ENCODE measurements around the gene SMURF2.

DNA sequence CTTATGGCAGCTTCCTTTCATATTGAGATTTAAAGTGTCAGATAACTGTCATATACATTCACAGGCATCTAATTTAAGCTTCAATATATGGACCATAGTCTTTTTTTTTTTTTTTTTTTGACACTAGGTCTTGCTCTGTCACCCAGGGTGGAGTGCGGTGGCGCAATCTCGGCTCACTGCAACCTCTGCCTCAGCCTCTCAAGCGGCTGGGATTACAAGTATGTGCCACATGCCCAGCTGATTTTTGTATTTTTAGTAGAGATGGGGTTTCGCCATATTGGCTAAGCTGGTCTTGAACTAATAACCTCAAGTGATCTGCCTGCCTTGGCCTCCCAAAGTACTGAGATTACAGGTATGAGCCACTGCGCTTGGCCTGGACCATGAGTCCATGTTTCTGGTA lies 141.7 kb downstream of the SMURF2 start:
- TF ChIP-seq, protein P1, sequence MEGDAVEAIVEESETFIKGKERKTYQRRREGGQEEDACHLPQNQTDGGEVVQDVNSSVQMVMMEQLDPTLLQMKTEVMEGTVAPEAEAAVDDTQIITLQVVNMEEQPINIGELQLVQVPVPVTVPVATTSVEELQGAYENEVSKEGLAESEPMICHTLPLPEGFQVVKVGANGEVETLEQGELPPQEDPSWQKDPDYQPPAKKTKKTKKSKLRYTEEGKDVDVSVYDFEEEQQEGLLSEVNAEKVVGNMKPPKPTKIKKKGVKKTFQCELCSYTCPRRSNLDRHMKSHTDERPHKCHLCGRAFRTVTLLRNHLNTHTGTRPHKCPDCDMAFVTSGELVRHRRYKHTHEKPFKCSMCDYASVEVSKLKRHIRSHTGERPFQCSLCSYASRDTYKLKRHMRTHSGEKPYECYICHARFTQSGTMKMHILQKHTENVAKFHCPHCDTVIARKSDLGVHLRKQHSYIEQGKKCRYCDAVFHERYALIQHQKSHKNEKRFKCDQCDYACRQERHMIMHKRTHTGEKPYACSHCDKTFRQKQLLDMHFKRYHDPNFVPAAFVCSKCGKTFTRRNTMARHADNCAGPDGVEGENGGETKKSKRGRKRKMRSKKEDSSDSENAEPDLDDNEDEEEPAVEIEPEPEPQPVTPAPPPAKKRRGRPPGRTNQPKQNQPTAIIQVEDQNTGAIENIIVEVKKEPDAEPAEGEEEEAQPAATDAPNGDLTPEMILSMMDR (conservative IDR thresholded peaks at IDR 0.05; ENCODE audit: low read depth, low read length) = no peak
- TF ChIP-seq EZH2 (IDR thresholded peaks at IDR 0.05; ENCODE audit: borderline replicate concordance, low read depth, low read length, poor library complexity, severe bottlenecking) = no peak

Measured in A673 (cell line).